Measurements from ENCODE around the gene SLC44A4. TPM values are rescaled to one million over a fixed set of nuclear protein-coding genes. Genes with fewer than 3 reads are reported as not detected.
"Not testable (repeated sequence)": the region's sequence is repeated elsewhere in the genome, so short reads cannot be mapped to it uniquely, and the experiment has no call there.

SLC44A4 gene
- total RNA-seq, 1 experiment from 2014 or later = not detected

- DNase-seq (ENCODE audit: low read depth) = no peak
Observed at GRCh38 chr6:31859923-31860322, 18.9 kb downstream of the SLC44A4 start.

DNA sequence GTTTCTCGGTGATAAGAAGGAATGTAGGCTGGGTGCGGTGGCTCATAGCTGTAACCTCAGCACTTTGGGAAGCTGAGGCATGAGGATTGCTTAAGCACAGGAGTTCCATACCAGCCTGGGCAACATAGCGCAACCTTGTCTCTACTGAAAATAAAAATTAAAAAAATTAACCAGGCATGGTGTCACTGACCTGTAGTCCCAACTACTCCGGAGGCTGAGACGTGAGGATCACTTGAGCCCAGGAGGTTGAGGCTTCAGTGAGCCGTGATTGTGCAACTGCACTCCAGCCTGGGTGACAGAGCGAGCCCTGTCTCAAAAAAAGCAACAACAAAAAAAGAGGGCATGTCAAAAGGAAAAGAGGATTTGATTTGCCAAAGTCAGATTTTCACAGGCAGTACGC is 20.1 kb downstream of the SLC44A4 start:
- no peak for DNase-seq (ENCODE audit: low read depth)

- not testable (repeated sequence) for DNase-seq (ENCODE audit: low read depth)
Observed at GRCh38 chr6:31857774-31858173, 21.0 kb downstream of the SLC44A4 start.

- not testable (repeated sequence) for DNase-seq (ENCODE audit: low read depth)
Observed at GRCh38 chr6:31851980-31852718, 26.6 kb downstream of the SLC44A4 start.

- DNase-seq (ENCODE audit: low read depth) = no peak
Observed at GRCh38 chr6:31851485-31851832, 27.3 kb downstream of the SLC44A4 start.

GRCh38 chr6:31850765-31851484 is 27.9 kb downstream of the SLC44A4 start:
- no peak for DNase-seq (ENCODE audit: low read depth)

- DNase-seq (ENCODE audit: low read depth) = no peak
Observed at GRCh38 chr6:31847276-31847978, 31.4 kb downstream of the SLC44A4 start.

DNA sequence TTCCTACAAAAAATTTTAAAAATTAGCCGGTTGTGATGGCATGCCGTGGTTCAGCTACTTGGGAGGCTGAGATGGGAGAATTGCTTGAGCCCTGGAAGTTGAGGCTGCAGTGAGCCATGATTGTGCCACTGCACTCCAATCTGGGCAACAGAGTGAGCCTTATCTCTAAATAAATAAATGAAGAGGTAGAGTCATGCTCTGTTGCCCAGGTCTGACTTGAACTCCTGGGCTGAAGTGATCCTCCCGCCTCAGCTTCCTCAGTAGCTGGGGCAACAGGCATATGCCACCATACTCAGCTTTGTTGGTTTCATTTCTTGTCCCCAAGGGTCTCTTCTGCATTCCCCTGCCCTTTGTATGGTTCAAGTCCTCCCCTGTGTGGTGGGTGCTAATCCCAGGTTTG is 34.3 kb downstream of the SLC44A4 start:
- no peak for DNase-seq (ENCODE audit: low read depth)

DNA sequence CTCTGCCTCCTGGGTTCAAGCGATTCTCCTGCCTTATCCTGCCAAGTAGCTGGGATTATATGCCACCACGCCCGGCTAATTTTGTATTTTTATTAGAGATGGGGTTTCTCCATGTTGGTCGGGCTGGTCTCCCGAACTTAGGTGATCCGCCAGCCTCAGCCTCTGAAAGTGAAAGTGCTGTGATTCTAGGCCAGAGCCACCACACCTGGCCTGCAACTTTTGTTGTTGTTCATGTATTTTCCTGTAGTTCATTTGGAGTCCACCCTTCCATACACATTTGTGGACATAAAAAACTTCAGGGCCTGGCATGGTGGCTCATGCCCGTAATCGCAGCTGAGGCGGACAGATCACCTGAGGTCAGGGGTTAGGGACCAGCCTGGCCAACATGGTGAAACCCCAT is 36.7 kb downstream of the SLC44A4 start:
- no peak for DNase-seq (ENCODE audit: low read depth)

- DNase-seq (ENCODE audit: low read depth) = not testable (repeated sequence)
Observed at GRCh38 chr6:31839779-31840126, 39.0 kb downstream of the SLC44A4 start.

DNA sequence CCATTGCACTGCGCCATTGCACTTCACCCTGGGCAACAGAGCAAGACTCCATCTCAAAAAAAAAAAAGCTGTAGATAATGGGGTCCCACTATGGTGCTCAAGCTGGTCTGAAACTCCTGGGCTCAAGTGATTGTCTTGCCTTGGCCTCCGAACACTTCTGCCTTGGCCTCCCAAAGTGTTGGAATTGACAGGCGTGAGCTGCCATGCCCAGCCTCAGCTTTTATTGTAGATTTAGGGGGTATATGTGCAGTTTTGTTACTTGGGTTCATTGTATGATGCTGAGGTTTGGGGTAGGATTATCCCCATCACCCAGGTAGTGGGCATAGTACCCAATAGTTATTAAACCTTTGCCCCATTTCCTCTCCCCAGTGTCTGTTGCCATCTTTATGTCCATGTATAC is 39.8 kb downstream of the SLC44A4 start:
- no peak for DNase-seq (ENCODE audit: low read depth)

- DNase-seq (ENCODE audit: low read depth) = not testable (repeated sequence)
Observed at GRCh38 chr6:31838114-31838553, 40.7 kb downstream of the SLC44A4 start.

GRCh38 chr6:31837369-31838113 is 41.3 kb downstream of the SLC44A4 start:
- no peak for DNase-seq (ENCODE audit: low read depth)

GRCh38 chr6:31836474-31837368 is 42.1 kb downstream of the SLC44A4 start:
- no peak for DNase-seq (ENCODE audit: low read depth)

DNA sequence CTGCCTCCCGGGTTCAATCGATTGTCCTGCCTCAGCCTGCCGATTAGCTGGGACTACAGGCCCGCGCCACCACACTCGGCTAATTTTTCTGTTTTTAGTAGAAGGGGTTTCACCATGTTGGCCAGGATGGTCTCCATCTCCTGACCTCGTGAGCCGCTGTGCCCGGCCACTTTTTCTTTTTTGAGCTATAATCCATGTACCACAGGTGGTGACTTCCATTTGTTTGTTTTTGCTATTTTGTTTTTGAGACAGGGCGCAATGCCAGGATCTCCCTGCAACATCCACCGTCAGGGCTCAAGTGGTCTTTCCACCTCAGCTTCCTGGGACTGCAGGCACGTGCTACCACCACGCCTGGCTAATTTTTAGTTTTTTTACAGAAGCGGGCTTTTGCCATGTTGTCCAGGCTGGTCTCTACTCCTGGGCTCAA is 42.7 kb downstream of the SLC44A4 start:
- no peak for DNase-seq (ENCODE audit: low read depth)

GRCh38 chr6:31834367-31835250 is 44.2 kb downstream of the SLC44A4 start:
- DNase-seq (ENCODE audit: low read depth) = peak; percentile 90

DNA sequence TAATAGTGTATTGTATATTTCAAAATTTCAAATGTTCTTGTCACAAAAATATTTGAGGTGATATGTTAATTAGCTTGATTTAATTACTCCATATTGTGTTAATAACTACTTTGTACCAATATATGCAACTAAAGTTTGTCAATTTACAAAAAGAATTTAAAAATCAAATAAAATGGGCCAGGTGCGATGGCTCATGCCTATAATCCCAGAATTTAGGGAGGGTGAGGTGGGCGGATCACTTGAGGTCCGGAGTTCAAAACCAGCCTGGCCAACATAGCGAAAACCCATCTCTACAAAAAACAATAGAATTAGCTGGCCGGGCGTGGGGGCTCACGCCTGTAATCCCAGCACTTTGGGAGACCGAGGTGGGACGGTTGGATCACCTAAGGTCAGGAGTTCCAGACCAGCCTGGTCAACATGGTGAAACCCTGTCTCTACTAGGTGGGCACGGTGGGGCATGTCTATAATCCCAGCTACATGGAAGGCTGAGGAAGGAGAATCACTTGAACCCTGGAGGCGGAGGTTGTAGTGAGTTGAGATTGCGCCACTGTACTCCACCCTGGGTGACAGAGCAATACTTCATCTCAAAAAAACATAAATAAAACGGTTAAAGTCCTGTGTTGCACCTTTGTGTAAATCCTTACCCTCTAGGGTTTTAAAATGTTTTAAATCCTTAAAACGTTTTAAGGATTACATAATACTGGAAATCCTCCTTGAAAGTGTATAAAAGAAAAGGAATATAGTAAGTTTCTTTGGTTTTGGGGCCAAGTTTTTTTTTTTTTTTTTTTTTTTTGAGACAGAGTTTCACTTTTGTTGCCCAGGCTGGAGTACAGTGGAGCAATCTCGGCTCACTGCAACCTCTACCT is 47.2 kb downstream of the SLC44A4 start:
- DNase-seq (ENCODE audit: low read depth) = no peak

GRCh38 chr6:31830886-31831335 is 47.9 kb downstream of the SLC44A4 start:
- DNase-seq (ENCODE audit: low read depth) = no peak
